ENCODE measurements around the gene OR52B6.

DNA sequence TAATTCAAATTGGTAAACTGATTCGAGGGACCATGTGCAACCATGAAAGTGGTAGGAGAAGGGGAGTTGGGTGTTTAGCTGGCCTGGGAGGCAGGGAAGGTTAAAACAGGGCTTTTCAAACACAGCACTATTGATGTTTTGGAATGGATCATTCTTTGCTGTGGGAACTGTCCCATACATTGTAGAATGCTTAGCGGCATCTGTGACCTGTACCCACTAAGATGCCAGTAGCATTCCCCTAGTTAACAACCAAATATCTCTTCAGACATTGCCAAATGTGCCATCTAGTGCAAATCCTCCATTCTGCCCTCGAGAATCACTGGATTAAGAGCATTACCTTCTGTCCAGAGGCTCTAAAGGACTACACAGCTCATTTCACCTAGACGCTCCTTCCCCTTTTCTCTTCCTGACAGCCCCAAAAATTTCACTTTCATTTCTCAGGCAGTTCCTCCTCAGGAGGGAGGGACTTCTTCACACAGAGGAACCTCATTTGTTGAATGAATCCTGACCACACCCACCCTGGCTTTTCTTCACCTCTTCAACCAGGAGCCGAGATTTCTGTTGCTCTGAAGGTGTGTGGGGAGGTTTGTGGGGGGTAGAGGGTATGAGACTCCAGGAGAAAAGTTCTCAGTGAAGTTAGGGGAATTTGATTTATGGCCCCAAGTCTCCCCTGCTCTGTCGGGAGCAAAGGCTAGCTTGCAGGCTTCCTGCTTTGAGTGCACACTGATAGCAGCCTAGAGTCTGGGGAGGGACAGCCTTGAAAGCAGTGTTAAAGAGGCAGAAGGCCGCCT lies 44.0 kb downstream of the OR52B6 start, which contains the start of gene TRIM34:
- TF ChIP-seq MYC (IDR thresholded peaks at IDR 0.05; ENCODE audit: insufficient read depth, insufficient read length, insufficient replicate concordance, low read length, severe bottlenecking) (no peak), POLR2A (IDR thresholded peaks at IDR 0.05; ENCODE audit: low read depth, low read length) (peak; percentile 84), KAT2A (conservative IDR thresholded peaks at IDR 0.05; ENCODE audit: control insufficient read depth, low read depth, low read length) (no peak), MTA3 (IDR thresholded peaks at IDR 0.05; ENCODE audit: borderline replicate concordance, low read length) (no peak), MEF2B (IDR thresholded peaks at IDR 0.05; ENCODE audit: partially characterized antibody, poor library complexity, severe bottlenecking) (no peak), ESRRA (IDR thresholded peaks at IDR 0.05; ENCODE audit: low read length) (no peak), NR2C1 (IDR thresholded peaks at IDR 0.05) (no peak), IRF4 (IDR thresholded peaks at IDR 0.05; ENCODE audit: low read depth, low read length) (no peak)
- TF ChIP-seq, protein P1, sequence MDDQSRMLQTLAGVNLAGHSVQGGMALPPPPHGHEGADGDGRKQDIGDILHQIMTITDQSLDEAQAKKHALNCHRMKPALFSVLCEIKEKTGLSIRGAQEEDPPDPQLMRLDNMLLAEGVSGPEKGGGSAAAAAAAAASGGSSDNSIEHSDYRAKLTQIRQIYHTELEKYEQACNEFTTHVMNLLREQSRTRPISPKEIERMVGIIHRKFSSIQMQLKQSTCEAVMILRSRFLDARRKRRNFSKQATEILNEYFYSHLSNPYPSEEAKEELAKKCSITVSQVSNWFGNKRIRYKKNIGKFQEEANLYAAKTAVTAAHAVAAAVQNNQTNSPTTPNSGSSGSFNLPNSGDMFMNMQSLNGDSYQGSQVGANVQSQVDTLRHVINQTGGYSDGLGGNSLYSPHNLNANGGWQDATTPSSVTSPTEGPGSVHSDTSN (IDR thresholded peaks at IDR 0.05; ENCODE audit: insufficient replicate concordance, low read depth, low read length), result no peak
- TF ChIP-seq, protein P2, sequence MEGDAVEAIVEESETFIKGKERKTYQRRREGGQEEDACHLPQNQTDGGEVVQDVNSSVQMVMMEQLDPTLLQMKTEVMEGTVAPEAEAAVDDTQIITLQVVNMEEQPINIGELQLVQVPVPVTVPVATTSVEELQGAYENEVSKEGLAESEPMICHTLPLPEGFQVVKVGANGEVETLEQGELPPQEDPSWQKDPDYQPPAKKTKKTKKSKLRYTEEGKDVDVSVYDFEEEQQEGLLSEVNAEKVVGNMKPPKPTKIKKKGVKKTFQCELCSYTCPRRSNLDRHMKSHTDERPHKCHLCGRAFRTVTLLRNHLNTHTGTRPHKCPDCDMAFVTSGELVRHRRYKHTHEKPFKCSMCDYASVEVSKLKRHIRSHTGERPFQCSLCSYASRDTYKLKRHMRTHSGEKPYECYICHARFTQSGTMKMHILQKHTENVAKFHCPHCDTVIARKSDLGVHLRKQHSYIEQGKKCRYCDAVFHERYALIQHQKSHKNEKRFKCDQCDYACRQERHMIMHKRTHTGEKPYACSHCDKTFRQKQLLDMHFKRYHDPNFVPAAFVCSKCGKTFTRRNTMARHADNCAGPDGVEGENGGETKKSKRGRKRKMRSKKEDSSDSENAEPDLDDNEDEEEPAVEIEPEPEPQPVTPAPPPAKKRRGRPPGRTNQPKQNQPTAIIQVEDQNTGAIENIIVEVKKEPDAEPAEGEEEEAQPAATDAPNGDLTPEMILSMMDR (IDR thresholded peaks at IDR 0.05 in 2 of 3, conservative IDR thresholded peaks at IDR 0.05 in 1 of 3; ENCODE audit: control insufficient read depth in 2 of 3, extremely low read depth in 1 of 3, insufficient read depth in 1 of 3, low read depth in 3 of 3, low read length in 3 of 3), result no peak

Measured in GM12878 (cell line).